HG03060 (cell line): ENCODE data around the gene OPTN.

ENCODE experiments used
- ATAC-seq: cut with Tn5 transposase; IDR thresholded peaks from one replicate; pipeline ENCODE4 v1.9.1; 2021; ENCODE audit warnings: low read depth, moderate number of reproducible peaks; ENCODE audit not compliant: unreplicated experiment

OPTN gene

GRCh38 chr10:13168781-13169180 is 68.8 kb downstream of the OPTN start:
- no peak for ATAC-seq

GRCh38 chr10:13173616-13174015 is 73.7 kb downstream of the OPTN start:
- no peak for ATAC-seq

GRCh38 chr10:13180788-13181187 is 80.8 kb downstream of the OPTN start:
- ATAC-seq: no peak

- no peak for ATAC-seq
These were observed 82.5 kb downstream of the OPTN start for GRCh38 chr10:13182424-13182823.

- ATAC-seq: peak; percentile 40
These were observed 83.7 kb downstream of the OPTN start for GRCh38 chr10:13183625-13184024.

- ATAC-seq: no peak
These were observed 84.3 kb downstream of the OPTN start for GRCh38 chr10:13184276-13184675.

- ATAC-seq: no peak
These were observed 85.0 kb downstream of the OPTN start for GRCh38 chr10:13184730-13185514.

GRCh38 chr10:13187135-13187534 is 87.2 kb downstream of the OPTN start:
- ATAC-seq: no peak
